H9 (cell line): ENCODE measurements around the gene LDHD. TPM values are rescaled to one million over a fixed set of nuclear protein-coding genes. Genes with fewer than 3 reads are reported as not detected.

ENCODE experiments used
- DNase-seq: peaks from one replicate; pipeline ENCODE4 v3.0.0-alpha.2; 2017
- H2AFZ ChIP-seq: one replicate; pipeline ENCODE4 v1.6.1; 2013; ENCODE audit warnings: mild to moderate bottlenecking, low read length, control low read depth, moderate library complexity
- H2AK5ac ChIP-seq: 2 replicates; pipeline ENCODE4 v1.6.1; 2013; ENCODE audit warnings: low read length, control low read depth, mixed read lengths; ENCODE audit not compliant: insufficient read length
- H2BK120ac ChIP-seq: one replicate; pipeline ENCODE4 v1.6.1; 2013; ENCODE audit warnings: low read depth, mild to moderate bottlenecking, low read length, control low read depth, inconsistent platforms; ENCODE audit not compliant: poor library complexity, severe bottlenecking
- H2BK12ac ChIP-seq: 2 replicates; pipeline ENCODE4 v1.6.1; 2013; ENCODE audit warnings: low read length, control low read depth, mixed read lengths, low read depth; ENCODE audit not compliant: insufficient read length
- H2BK15ac ChIP-seq: 2 replicates; pipeline ENCODE4 v1.6.1; 2013; ENCODE audit warnings: low read depth, low read length, control low read depth
- H2BK20ac ChIP-seq: one replicate; pipeline ENCODE4 v1.6.1; 2013; ENCODE audit warnings: low read depth, mild to moderate bottlenecking, low read length, control low read depth, inconsistent platforms; ENCODE audit not compliant: poor library complexity, severe bottlenecking
- H2BK5ac ChIP-seq: 2 replicates; pipeline ENCODE4 v1.6.1; 2013; ENCODE audit warnings: low read length, control low read depth, mixed read lengths; ENCODE audit not compliant: insufficient read length
- H3K14ac ChIP-seq: 2 replicates; pipeline ENCODE4 v1.6.1; 2013; ENCODE audit warnings: low read length, control low read depth; ENCODE audit not compliant: insufficient read depth
- H3K18ac ChIP-seq: 2 replicates; pipeline ENCODE4 v1.6.1; 2013; ENCODE audit warnings: low read depth, mild to moderate bottlenecking, mixed read lengths, low read length, control low read depth; ENCODE audit not compliant: insufficient read length
- H3K23ac ChIP-seq: 2 replicates; pipeline ENCODE4 v1.6.1; 2013; ENCODE audit warnings: low read length, control low read depth, mixed read lengths, low read depth; ENCODE audit not compliant: insufficient read length
- H3K23me2 ChIP-seq: 2 replicates; pipeline ENCODE4 v1.6.1; 2013; ENCODE audit warnings: low read depth, mild to moderate bottlenecking, mixed read lengths, low read length, control low read depth; ENCODE audit not compliant: insufficient read length, poor library complexity, severe bottlenecking
- H3K27ac ChIP-seq: 2 replicates; pipeline ENCODE4 v1.5.1; 2013; ENCODE audit warnings: low read length, control low read depth, mixed read lengths, low read depth; ENCODE audit not compliant: insufficient read length
- H3K27me3 ChIP-seq: 2 replicates; pipeline ENCODE4 v1.6.1; 2013; ENCODE audit warnings: low read length, control low read depth, inconsistent platforms; ENCODE audit not compliant: insufficient read depth
- H3K4ac ChIP-seq: 2 replicates; pipeline ENCODE4 v1.6.1; 2013; ENCODE audit warnings: low read depth, mild to moderate bottlenecking, control low read depth, inconsistent platforms, low read length, moderate library complexity
- H3K4me1 ChIP-seq: 2 replicates; pipeline ENCODE4 v1.6.1; 2013; ENCODE audit warnings: low read length, control low read depth, inconsistent platforms; ENCODE audit not compliant: insufficient read depth
- H3K4me2 ChIP-seq: 2 replicates; pipeline ENCODE4 v1.6.1; 2013; ENCODE audit warnings: low read length, control low read depth, mixed read lengths; ENCODE audit not compliant: insufficient read length, insufficient read depth
- H3K56ac ChIP-seq: 2 replicates; pipeline ENCODE4 v1.6.1; 2013; ENCODE audit warnings: low read depth, mild to moderate bottlenecking, mixed read lengths, low read length, control low read depth; ENCODE audit not compliant: insufficient read length
- H3K79me1 ChIP-seq: 2 replicates; pipeline ENCODE4 v1.6.1; 2013; ENCODE audit warnings: low read depth, mild to moderate bottlenecking, moderate library complexity, low read length, control low read depth, inconsistent platforms; ENCODE audit not compliant: insufficient read depth, poor library complexity, severe bottlenecking
- H3K79me2 ChIP-seq: 2 replicates; pipeline ENCODE4 v1.6.1; 2013; ENCODE audit warnings: low read length, control low read depth, inconsistent platforms; ENCODE audit not compliant: insufficient read depth
- H3K9ac ChIP-seq: 2 replicates; pipeline ENCODE4 v1.6.1; 2013; ENCODE audit warnings: low read length, control low read depth, mixed read lengths; ENCODE audit not compliant: insufficient read length; ENCODE audit errors: extremely low read depth
- H3K9me3 ChIP-seq: one replicate; pipeline ENCODE4 v1.6.1; 2013; ENCODE audit warnings: low read depth, low read length, inconsistent platforms; ENCODE audit not compliant: control insufficient read depth
- H3T11ph ChIP-seq: one replicate; pipeline ENCODE4 v1.6.1; 2013; ENCODE audit warnings: mild to moderate bottlenecking, low read length, control low read depth, inconsistent platforms
- H4K20me1 ChIP-seq: one replicate; pipeline ENCODE4 v1.6.1; 2013; ENCODE audit not compliant: control insufficient read depth, insufficient read length, insufficient read depth
- H4K5ac ChIP-seq: 2 replicates; pipeline ENCODE4 v1.6.1; 2013; ENCODE audit warnings: low read depth, mild to moderate bottlenecking, mixed read lengths, low read length, control low read depth; ENCODE audit not compliant: insufficient read length
- H4K8ac ChIP-seq: replicated peaks from 2 replicates; pipeline ENCODE4 v1.6.1; 2013; ENCODE audit warnings: low read length, control low read depth, mixed read lengths, low read depth; ENCODE audit not compliant: insufficient read length
- H4K91ac ChIP-seq: 2 replicates; pipeline ENCODE4 v1.6.1; 2013; ENCODE audit warnings: low read depth, mild to moderate bottlenecking, moderate library complexity, mixed read lengths, low read length, control low read depth; ENCODE audit not compliant: insufficient read length
- H3K27ac Mint-ChIP-seq, 3 experiments: 2 replicates in 2 of 3; 3 replicates in 1 of 3; pipeline ENCODE4 v1.8.0; 2020 to 2021; ENCODE audit warnings: mixed read lengths in 3 of 3, mild to moderate bottlenecking in 1 of 3, moderate library complexity in 1 of 3
- H3K27me3 Mint-ChIP-seq: 2 replicates; pipeline ENCODE4 v1.8.0; 2021; ENCODE audit warnings: low read depth, mild to moderate bottlenecking, moderate library complexity, mixed read lengths
- H3K36me3 Mint-ChIP-seq, 3 experiments: 2 replicates in 2 of 3; 3 replicates in 1 of 3; pipeline ENCODE4 v1.8.0; 2020 to 2021; ENCODE audit warnings: low read depth in 3 of 3, mixed read lengths in 3 of 3; ENCODE audit not compliant: insufficient read depth in 1 of 3
- H3K4me1 Mint-ChIP-seq, 2 experiments: 2 replicates each; pipeline ENCODE4 v1.8.0; 2020; ENCODE audit warnings: mixed read lengths in 2 of 2
- H3K4me3 Mint-ChIP-seq, 2 experiments: 2 replicates in 1 of 2; 3 replicates in 1 of 2; pipeline ENCODE4 v1.8.0; 2020 to 2021; ENCODE audit warnings: mild to moderate bottlenecking in 2 of 2, mixed read lengths in 2 of 2, moderate library complexity in 1 of 2
- H3K9me3 Mint-ChIP-seq, 2 experiments: 2 replicates in 1 of 2; 3 replicates in 1 of 2; pipeline ENCODE4 v1.8.0; 2020; ENCODE audit warnings: mild to moderate bottlenecking in 2 of 2, mixed read lengths in 2 of 2, moderate library complexity in 1 of 2
- CTCF ChIP-seq: fragments of 200-600 bp; sonication (generic); conservative IDR thresholded peaks from 3 replicates; pipeline ENCODE4 v1.8.0; 2021; ENCODE audit warnings: antibody characterized with exemption, mild to moderate bottlenecking
- WGBS: extraction: QIAGEN DNeasy Blood & Tissue Kit; methylation state at CpG from one replicate; pipeline ENCODE4 v1.1.7; 2013; ENCODE audit warnings: missing lambda C conversion rate, low lambda C conversion rate, mixed read lengths; ENCODE audit not compliant: insufficient read length; ENCODE audit errors: extremely low coverage; 5-methylcytosine and 5-hydroxymethylcytosine counted together
- total RNA-seq: library from RNA; stranded (reverse); gene quantifications from 2 replicates; pipeline ENCODE4 v1.2.1, GENCODE V29; 2021

LDHD gene
- total RNA-seq, 1 experiment from 2014 or later: 14.7 TPM

- no peak overlapping the region for H3K56ac ChIP-seq
- H4K91ac ChIP-seq: no peak overlapping the region
- H3K14ac ChIP-seq: no peak overlapping the region
- no peak overlapping the region for H2AK5ac ChIP-seq
- H2AFZ ChIP-seq: no peak overlapping the region
- H3K27ac ChIP-seq: no peak overlapping the region
- H3K4me1 ChIP-seq: no peaks in the 10 kb centered on the region; the same call in 1 of the 2 replicates
- no peak overlapping the region for H3K9ac ChIP-seq
- no peaks in the 10 kb centered on the region for H3K9me3 ChIP-seq
- H3K27me3 ChIP-seq: no peaks in the 10 kb centered on the region
- Mint-ChIP-seq H3K4me3 (no peak overlapping the region), H3K36me3 (0 out of 7 replicates have a peak, but pooled peaks cover 0 to 1% (median 0%) of the 10 kb centered on the region in 3 experiments), H3K27me3 (no peaks in the 10 kb centered on the region), H3K27ac (no peak overlapping the region; a peak in 1 of 7 replicates), H3K4me1 (peaks cover 6 to 8% of the 10 kb centered on the region in 2 experiments), H3K9me3 (peaks cover 0 to 4% of the 10 kb centered on the region in 2 experiments; a peak in 2 of 5 replicates)
- no peak overlapping the region for H2BK15ac ChIP-seq
- H3K79me2 ChIP-seq: no peaks in the 10 kb centered on the region
- H4K20me1 ChIP-seq: no peaks in the 10 kb centered on the region
- no peak overlapping the region for H2BK5ac ChIP-seq
- no peak overlapping the region for H3K4me2 ChIP-seq
- DNase-seq: no peak
- H3K4ac ChIP-seq: no peak overlapping the region
- no peaks in the 10 kb centered on the region for H3K23me2 ChIP-seq
- WGBS: no CpG with 5 or more reads among the region's 8 CpGs
- no peak overlapping the region for H3K18ac ChIP-seq
- H4K5ac ChIP-seq: no peak overlapping the region
- H3K23ac ChIP-seq: no peak overlapping the region
- no peak overlapping the region for H2BK12ac ChIP-seq
- no peaks in the 10 kb centered on the region for H3K79me1 ChIP-seq
- H2BK20ac ChIP-seq: no peak overlapping the region
- TF ChIP-seq CTCF: no peak
- no peak overlapping the region for H4K8ac ChIP-seq
- no peak overlapping the region for H3T11ph ChIP-seq
- no peak overlapping the region for H2BK120ac ChIP-seq
Measured at GRCh38 chr16:75138233-75138632, 21.7 kb upstream of the LDHD start.
